Body of pancreas (tissue), 4 donors: ENCODE results near the gene ACADSB. TPM values are rescaled to one million over a fixed set of nuclear protein-coding genes. Genes with fewer than 3 reads are reported as not detected.

ENCODE experiments used
- ATAC-seq: fragments of 150-250 bp; one replicate; pipeline ENCODE4 v1.9.1; 2016
- DNase-seq, 4 donors: peaks; one replicate each; pipeline ENCODE4 v3.0.0-alpha.2; 2019
- H3K27ac ChIP-seq, 4 donors: fragments of 200-600 bp; sonication (generic); 1 replicate in 3 of 4; 2 replicates in 1 of 4; pipeline versions ENCODE4 v1.5.1 to v1.6.1; 2016 to 2019; ENCODE audit warnings: mild to moderate bottlenecking in 1 of 4, mixed read lengths in 1 of 4, moderate library complexity in 1 of 4
- H3K27me3 ChIP-seq, 2 donors: fragments of 200-600 bp; sonication (generic); one replicate each; pipeline ENCODE4 v1.6.0; 2016; ENCODE audit warnings: mild to moderate bottlenecking in 1 of 2
- H3K36me3 ChIP-seq, 2 donors: fragments of 200-600 bp; sonication (generic); replicated peaks in 1 of 2; 2 replicates each; pipeline ENCODE4 v1.5.1; 2016; ENCODE audit warnings: low read depth in 2 of 2; ENCODE audit not compliant: insufficient read depth in 1 of 2
- H3K4me1 ChIP-seq: fragments of 200-600 bp; sonication (generic); one replicate; pipeline ENCODE4 v1.6.0; 2016
- H3K4me3 ChIP-seq, 2 donors: fragments of 200-600 bp; sonication (generic); 1 replicate in 1 of 2; 2 replicates in 1 of 2; pipeline ENCODE4 v1.5.1; 2016 to 2019
- H3K9me3 ChIP-seq, 3 donors: fragments of 200-600 bp; sonication (generic); 1 replicate in 2 of 3; 2 replicates in 1 of 3; pipeline ENCODE4 v1.5.1; 2016
- POLR2A ChIP-seq, 3 donors: fragments of 450-650 bp; IDR thresholded peaks; one replicate each; pipeline ENCODE4 v1.6.1; 2016; ENCODE audit warnings: antibody characterized with exemption in 3 of 3, mild to moderate bottlenecking in 2 of 3
- WGBS, 2 donors: methylation state at CpG; one replicate each; pipeline ENCODE4 v1.1.5; 2017; 5-methylcytosine and 5-hydroxymethylcytosine counted together
- intact Hi-C: fragments of 100-400 bp; cut with DNase I; formaldehyde crosslinking; loops from one replicate; pipeline ENCODE4 v1.15.1; 2023
- total RNA-seq, 2 donors: library from RNA; depleted of rRNA; stranded (reverse); fragments of >200 nt; gene quantifications; one replicate each; pipeline ENCODE4 v1.1.0, GENCODE V29; 2016
- TF ChIP-seq, protein P1 (sequence below), 7 experiments: fragments of 450-650 bp in 4 of 7; fragments of 200-600 bp in 3 of 7; sonication (generic) in 3 of 7; IDR thresholded peaks; one replicate each; pipeline ENCODE4 v1.5.1; 2016 to 2019; ENCODE audit warnings: antibody characterized with exemption in 7 of 7

ACADSB gene
- total RNA-seq, 2 donors from 2014 or later = 13.8 to 21.8 TPM

DNA sequence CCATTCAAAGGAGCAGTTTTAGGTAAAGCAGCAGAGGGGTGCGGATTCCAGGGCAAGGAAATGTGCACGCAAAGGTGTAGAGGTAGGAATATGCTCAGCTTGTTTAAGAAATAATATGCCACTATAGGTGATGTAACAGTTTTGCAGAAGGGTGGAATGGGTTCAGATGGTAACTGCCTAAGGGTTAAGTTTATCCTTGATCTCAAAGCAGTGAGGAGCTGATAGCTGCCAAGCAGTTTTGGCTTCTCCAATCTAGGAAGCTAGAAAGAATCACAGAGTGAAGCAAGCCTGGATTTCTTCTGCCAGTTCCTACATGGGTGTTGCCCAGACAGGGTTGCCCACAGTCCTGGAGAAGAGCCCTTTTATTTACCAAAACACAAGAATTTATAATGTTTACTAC lies 6.0 kb downstream of the ACADSB start:
- Histone ChIP-seq H3K27me3 (no peaks in the 10 kb centered on the region), H3K36me3 (no peaks in the 10 kb centered on the region), H3K4me3 (no peak overlapping the region), H3K9me3 (no peaks in the 10 kb centered on the region), H3K27ac (no peak overlapping the region), H3K4me1 (peaks cover 19% of the 10 kb centered on the region)
- intact Hi-C loops = no loop called here
- no peak for ATAC-seq
- no peak for DNase-seq
- no peak for TF ChIP-seq POLR2A (IDR thresholded peaks at IDR 0.05)
- TF ChIP-seq, protein P1, sequence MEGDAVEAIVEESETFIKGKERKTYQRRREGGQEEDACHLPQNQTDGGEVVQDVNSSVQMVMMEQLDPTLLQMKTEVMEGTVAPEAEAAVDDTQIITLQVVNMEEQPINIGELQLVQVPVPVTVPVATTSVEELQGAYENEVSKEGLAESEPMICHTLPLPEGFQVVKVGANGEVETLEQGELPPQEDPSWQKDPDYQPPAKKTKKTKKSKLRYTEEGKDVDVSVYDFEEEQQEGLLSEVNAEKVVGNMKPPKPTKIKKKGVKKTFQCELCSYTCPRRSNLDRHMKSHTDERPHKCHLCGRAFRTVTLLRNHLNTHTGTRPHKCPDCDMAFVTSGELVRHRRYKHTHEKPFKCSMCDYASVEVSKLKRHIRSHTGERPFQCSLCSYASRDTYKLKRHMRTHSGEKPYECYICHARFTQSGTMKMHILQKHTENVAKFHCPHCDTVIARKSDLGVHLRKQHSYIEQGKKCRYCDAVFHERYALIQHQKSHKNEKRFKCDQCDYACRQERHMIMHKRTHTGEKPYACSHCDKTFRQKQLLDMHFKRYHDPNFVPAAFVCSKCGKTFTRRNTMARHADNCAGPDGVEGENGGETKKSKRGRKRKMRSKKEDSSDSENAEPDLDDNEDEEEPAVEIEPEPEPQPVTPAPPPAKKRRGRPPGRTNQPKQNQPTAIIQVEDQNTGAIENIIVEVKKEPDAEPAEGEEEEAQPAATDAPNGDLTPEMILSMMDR (IDR thresholded peaks at IDR 0.05) = no peak
- 95 to 98% methylated on average over 2 of the region's 2 CpGs for WGBS, 2 donors

GRCh38 chr10:123016228-123016627 lies 7.4 kb downstream of the ACADSB start:
- DNase-seq = no peak
- ATAC-seq = no peak
- H3K27ac ChIP-seq = no peak overlapping the region
- no peaks in the 10 kb centered on the region for H3K9me3 ChIP-seq
- intact Hi-C loops = no loop called here
- no peaks in the 10 kb centered on the region for H3K27me3 ChIP-seq
- H3K36me3 ChIP-seq = no peaks in the 10 kb centered on the region
- no peak for TF ChIP-seq POLR2A (IDR thresholded peaks at IDR 0.05)
- TF ChIP-seq, protein P1 (IDR thresholded peaks at IDR 0.05) = no peak
- whole genome bisulfite sequencing, 2 donors = 91 to 93% methylated on average over 4 of the region's 4 CpGs
- H3K4me3 ChIP-seq = no peak overlapping the region
- H3K4me1 ChIP-seq = peaks cover 24% of the 10 kb centered on the region

GRCh38 chr10:123017421-123018165 lies 8.8 kb downstream of the ACADSB start:
- WGBS, 2 donors = 57 to 66% methylated on average over 9 of the region's 9 CpGs
- DNase-seq (no peak), ATAC-seq (no peak)
- intact Hi-C loops = no loop called here
- Histone ChIP-seq H3K4me3 (no peak overlapping the region), H3K27me3 (no peaks in the 10 kb centered on the region), H3K4me1 (peaks cover 27% of the 10 kb centered on the region), H3K9me3 (no peaks in the 10 kb centered on the region), H3K36me3 (no peaks in the 10 kb centered on the region), H3K27ac (no peak overlapping the region)
- TF ChIP-seq POLR2A (IDR thresholded peaks at IDR 0.05) = no peak
- TF ChIP-seq, protein P1 (IDR thresholded peaks at IDR 0.05) = no peak

DNA sequence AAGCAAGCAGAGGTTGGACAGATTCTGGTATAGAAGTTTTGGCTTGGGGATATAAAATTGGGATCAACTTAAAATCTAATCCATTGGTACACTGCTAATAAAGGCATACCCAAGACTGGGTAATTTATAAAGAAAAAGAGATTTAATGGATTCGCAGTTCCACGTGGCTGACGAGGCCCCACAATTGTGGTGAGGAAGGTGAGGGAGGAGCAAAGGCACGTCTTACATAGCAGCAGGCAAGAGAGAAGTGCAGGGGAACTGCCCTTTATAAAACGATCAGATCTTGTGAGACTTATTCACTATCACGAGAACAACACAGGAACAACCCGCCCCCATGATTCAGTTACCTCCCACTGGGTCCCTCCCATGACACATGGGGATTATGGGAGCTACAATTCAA lies 9.7 kb downstream of the ACADSB start:
- ATAC-seq = no peak
- no peak for DNase-seq
- 91 to 95% methylated on average over 7 of the region's 7 CpGs for WGBS, 2 donors
- no peak overlapping the region for H3K4me3 ChIP-seq
- no peaks in the 10 kb centered on the region for H3K36me3 ChIP-seq
- peaks cover 27% of the 10 kb centered on the region for H3K4me1 ChIP-seq
- no peaks in the 10 kb centered on the region for H3K27me3 ChIP-seq
- no peaks in the 10 kb centered on the region for H3K9me3 ChIP-seq
- H3K27ac ChIP-seq = no peak overlapping the region
- TF ChIP-seq POLR2A (IDR thresholded peaks at IDR 0.05) = no peak
- TF ChIP-seq, protein P1 (IDR thresholded peaks at IDR 0.05) = no peak
- intact Hi-C loops = no loop called here

GRCh38 chr10:123019264-123019663 lies 10.5 kb downstream of the ACADSB start:
- H3K4me3 ChIP-seq = no peak overlapping the region
- DNase-seq (no peak), ATAC-seq (no peak)
- WGBS, 2 donors = 42 to 47% methylated on average over 3 of the region's 3 CpGs
- H3K36me3 ChIP-seq = no peaks in the 10 kb centered on the region
- intact Hi-C loops = no loop called here
- H3K27ac ChIP-seq = no peak overlapping the region
- no peaks in the 10 kb centered on the region for H3K27me3 ChIP-seq
- peaks cover 27% of the 10 kb centered on the region for H3K4me1 ChIP-seq
- H3K9me3 ChIP-seq = no peaks in the 10 kb centered on the region
- TF ChIP-seq, protein P1 (IDR thresholded peaks at IDR 0.05) = no peak
- TF ChIP-seq POLR2A (IDR thresholded peaks at IDR 0.05) = no peak
